T-cell (primary cell): ENCODE data around the gene SMIM36. TPM values are rescaled to one million over a fixed set of nuclear protein-coding genes. Genes with fewer than 3 reads are reported as not detected.

Source experiments
- ATAC-seq, 4 experiments: fragments of 200-7000 bp in 3 of 4; fragments of 150-1000 bp in 1 of 4; cut with Tn5 transposase; replicated peaks in 1 of 4; 1 replicate in 3 of 4; 2 replicates in 1 of 4; pipeline ENCODE4 v1.10.0; 2021; ENCODE audit warnings: moderate library complexity in 3 of 4, mild to moderate bottlenecking in 2 of 4, moderate number of reproducible peaks in 1 of 4
- CTCF ChIA-PET, 2 donors: fragments of 300-600 bp; sonication (Branson Sonifier 250); formaldehyde crosslinking; loops; one replicate each; lab custom pipeline; 2022; ENCODE audit warnings: antibody characterized with exemption in 2 of 2; lab: Charles Lee
- POLR2A ChIA-PET, 2 donors: fragments of 300-600 bp; sonication (Branson Sonifier 250); formaldehyde crosslinking; loops; one replicate each; lab custom pipeline; 2022; ENCODE audit warnings: antibody characterized with exemption in 2 of 2; lab: Charles Lee
- DNase-seq, 35 experiments: peaks; one replicate each; pipeline versions ENCODE4 v3.0.0 to v3.0.0-alpha.2; 2013 to 2023
- H3K27ac ChIP-seq: one replicate; pipeline ENCODE4 v1.5.1; 2013; ENCODE audit warnings: low read length
- H3K27me3 ChIP-seq, 2 experiments: replicated peaks in 1 of 2; 1 replicate in 1 of 2; 2 replicates in 1 of 2; pipeline versions ENCODE4 v1.6.1 to v1.7.0; 2013; ENCODE audit warnings: low read length in 1 of 2, mixed read lengths in 1 of 2; ENCODE audit not compliant: control insufficient read depth in 2 of 2, insufficient read depth in 2 of 2; ENCODE audit errors: extremely low read depth in 1 of 2
- H3K36me3 ChIP-seq, 2 donors: 1 replicate in 1 of 2; 2 replicates in 1 of 2; pipeline versions ENCODE4 v1.6.1 to v1.7.0; 2013; ENCODE audit warnings: low read length in 1 of 2; ENCODE audit not compliant: control insufficient read depth in 2 of 2, insufficient read depth in 1 of 2; ENCODE audit errors: extremely low read depth in 1 of 2
- H3K4me1 ChIP-seq, 2 experiments: 1 replicate in 1 of 2; 2 replicates in 1 of 2; pipeline versions ENCODE4 v1.6.1 to v1.7.0; 2013; ENCODE audit warnings: low read length in 2 of 2, mixed read lengths in 1 of 2; ENCODE audit not compliant: insufficient read depth in 2 of 2, control insufficient read depth in 1 of 2; ENCODE audit errors: extremely low read depth in 1 of 2
- H3K4me3 ChIP-seq, 2 donors: 1 replicate in 1 of 2; 2 replicates in 1 of 2; pipeline versions ENCODE4 v1.5.1 to v1.7.0; 2013; ENCODE audit warnings: mild to moderate bottlenecking in 2 of 2, low read length in 1 of 2, moderate library complexity in 1 of 2; ENCODE audit not compliant: control insufficient read depth in 1 of 2; ENCODE audit errors: extremely low read depth in 1 of 2
- H3K9me3 ChIP-seq: 2 replicates; pipeline ENCODE4 v1.7.0; 2013
- H3K27ac Mint-ChIP-seq, 2 donors: one replicate each; pipeline ENCODE4 v1.8.0; 2020 to 2021; ENCODE audit warnings: mild to moderate bottlenecking in 2 of 2, mixed read lengths in 2 of 2
- H3K27me3 Mint-ChIP-seq, 2 donors: one replicate each; pipeline ENCODE4 v1.8.0; 2021 to 2022; ENCODE audit warnings: mixed read lengths in 2 of 2
- H3K36me3 Mint-ChIP-seq: one replicate; pipeline ENCODE4 v1.8.0; 2021; ENCODE audit warnings: mixed read lengths
- H3K4me1 Mint-ChIP-seq, 3 donors: one replicate each; pipeline ENCODE4 v1.8.0; 2020 to 2022; ENCODE audit warnings: mixed read lengths in 3 of 3, mild to moderate bottlenecking in 1 of 3
- H3K4me3 Mint-ChIP-seq, 3 donors: one replicate each; pipeline ENCODE4 v1.8.0; 2020 to 2022; ENCODE audit warnings: mild to moderate bottlenecking in 3 of 3, mixed read lengths in 3 of 3, moderate library complexity in 3 of 3
- H3K9me3 Mint-ChIP-seq, 3 donors: one replicate each; pipeline ENCODE4 v1.8.0; 2020 to 2022; ENCODE audit warnings: mixed read lengths in 3 of 3
- WGBS: methylation state at CpG from one replicate; pipeline ENCODE4 v1.1.5; 2013; ENCODE audit warnings: missing lambda C conversion rate; ENCODE audit not compliant: insufficient coverage; 5-methylcytosine and 5-hydroxymethylcytosine counted together
- total RNA-seq, 35 experiments: library from RNA in 6 of 35; stranded (reverse) in 6 of 35; fragments of 120-200 nt in 1 of 35; gene quantifications; one replicate each; pipeline versions ENCODE4 v1.2.1 to v1.2.4 and lab custom pipeline; 2013 to 2026

SMIM36 gene
- total RNA-seq, 5 donors from 2014 or later (not counting 1 experiment from before 2014, with no cell fraction given) = not detected

DNA sequence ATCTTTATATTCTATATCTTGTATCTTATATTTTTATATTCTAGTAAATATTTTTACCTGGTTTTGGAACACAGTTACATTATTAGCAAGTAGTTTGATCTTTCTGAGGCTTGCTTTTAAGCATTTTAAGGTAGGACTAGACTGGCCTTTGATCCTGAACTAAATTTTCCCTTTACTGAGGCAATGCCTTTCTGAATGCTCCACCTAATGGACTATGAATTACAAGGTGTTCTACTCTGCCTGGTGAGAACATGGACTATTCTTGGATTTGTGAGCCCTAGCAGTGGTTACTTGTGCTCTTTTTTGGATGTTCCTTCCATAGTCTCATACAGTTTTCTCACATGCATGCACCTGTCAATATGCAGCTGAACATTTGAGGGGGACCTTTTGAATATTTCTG lies 32.5 kb upstream of the SMIM36 start:
- CTCF ChIA-PET = interaction anchor here in 1 of 2 donors (0.6 to 1.2 kb wide), 2 partner anchors 11 to 16 kb away, joined by 4 read pairs; no protein-coding TSS in a partner anchor
- ATAC-seq (no peak), DNase-seq (no peak)
- Mint-ChIP-seq H3K9me3 (peaks cover 0 to 6% (median 4%) of the 10 kb centered on the region in 3 donors), H3K27me3 (peaks cover 15 to 18% of the 10 kb centered on the region in 2 donors), H3K4me3 (no peak overlapping the region), H3K36me3 (no peaks in the 10 kb centered on the region), H3K27ac (no peak overlapping the region), H3K4me1 (no peaks in the 10 kb centered on the region)
- no peaks in the 10 kb centered on the region for H3K9me3 ChIP-seq
- POLR2A ChIA-PET = no interaction called here
- H3K27me3 ChIP-seq = peaks cover 0 to 3% of the 10 kb centered on the region in 2 experiments
- no peaks in the 10 kb centered on the region for H3K36me3 ChIP-seq
- no peaks in the 10 kb centered on the region for H3K4me1 ChIP-seq
- no peak overlapping the region for H3K4me3 ChIP-seq
- no peak overlapping the region for H3K27ac ChIP-seq

DNA sequence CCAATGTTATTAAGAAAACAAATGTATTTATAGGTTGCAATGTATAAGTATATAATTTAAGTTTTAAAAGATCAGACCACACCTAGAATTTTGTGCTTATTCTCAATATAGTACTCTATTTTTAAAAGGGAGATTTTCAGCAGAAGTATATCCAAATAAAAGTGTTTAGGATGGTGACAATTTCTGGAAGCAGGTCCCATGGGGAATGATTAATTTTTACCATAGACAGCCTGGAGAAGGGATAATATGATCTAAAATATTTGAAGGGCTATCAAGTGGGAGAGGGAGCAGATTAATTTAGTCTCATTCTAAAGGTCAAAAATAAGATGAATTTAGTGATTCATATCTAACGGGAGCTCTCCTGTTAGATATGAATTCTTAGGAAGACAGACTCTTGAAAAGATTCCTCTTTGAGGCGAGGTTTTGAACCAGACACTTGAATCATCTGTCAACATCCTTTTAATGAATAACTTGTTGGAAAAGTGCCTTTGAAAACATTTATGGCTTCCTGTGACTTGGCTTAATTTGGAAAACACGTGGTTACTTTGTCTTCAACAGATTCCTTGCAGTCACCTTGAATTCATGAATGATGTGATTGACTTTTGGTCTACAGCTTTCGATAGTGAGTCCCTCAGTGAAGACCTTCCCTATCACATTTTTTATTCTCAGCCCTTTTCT lies 29.3 kb upstream of the SMIM36 start:
- Histone ChIP-seq H3K4me1 (no peaks in the 10 kb centered on the region), H3K9me3 (no peaks in the 10 kb centered on the region), H3K4me3 (no peak overlapping the region), H3K27ac (no peak overlapping the region), H3K27me3 (peaks cover 0 to 7% of the 10 kb centered on the region in 2 experiments), H3K36me3 (no peaks in the 10 kb centered on the region)
- Mint-ChIP-seq H3K27me3 (peaks cover 4 to 14% of the 10 kb centered on the region in 2 donors), H3K9me3 (peaks cover 0 to 6% (median 4%) of the 10 kb centered on the region in 3 donors), H3K27ac (no peak overlapping the region), H3K36me3 (no peaks in the 10 kb centered on the region), H3K4me1 (no peaks in the 10 kb centered on the region), H3K4me3 (no peak overlapping the region)
- CTCF ChIA-PET = no interaction called here
- no peak for DNase-seq
- ATAC-seq = no peak
- WGBS = no CpG with 5 or more reads among the region's 4 CpGs
- POLR2A ChIA-PET = no interaction called here

DNA sequence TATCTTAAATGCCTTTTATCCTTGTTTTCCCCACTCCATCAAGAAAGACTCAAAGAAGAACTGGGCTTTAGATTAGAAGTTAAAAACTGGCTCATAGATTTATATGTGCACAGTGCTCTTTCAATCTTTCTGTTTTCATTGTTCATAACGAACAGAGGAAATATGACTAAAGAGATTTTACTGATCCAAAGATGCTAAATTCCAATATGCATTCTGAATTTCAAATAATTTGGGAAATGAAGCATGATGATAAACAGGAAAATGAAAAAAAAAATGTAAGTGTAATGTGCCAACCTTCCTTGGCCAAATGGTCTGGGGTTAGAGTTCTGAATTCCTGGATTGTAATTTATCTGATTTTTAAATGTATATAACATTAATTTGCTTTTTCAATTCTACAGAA lies 25.0 kb upstream of the SMIM36 start:
- H3K27ac Mint-ChIP-seq = no peak overlapping the region
- no CpG with 5 or more reads among the region's 1 CpG for WGBS
- no peaks in the 10 kb centered on the region for H3K36me3 Mint-ChIP-seq
- Histone ChIP-seq H3K27me3 (peaks cover 0 to 7% of the 10 kb centered on the region in 2 experiments), H3K36me3 (no peaks in the 10 kb centered on the region), H3K9me3 (no peaks in the 10 kb centered on the region), H3K4me1 (no peaks in the 10 kb centered on the region), H3K4me3 (no peak overlapping the region), H3K27ac (no peak overlapping the region)
- ChIA-PET CTCF (interaction anchor here in 1 of 2 donors (0.6 kb wide), 1 partner anchor 9 kb away, joined by 3 read pairs; no protein-coding TSS in a partner anchor), POLR2A (interaction anchor here in 1 of 2 donors (0.7 kb wide), 1 partner anchor 1183 kb away, joined by 6 read pairs; no protein-coding TSS in a partner anchor)
- H3K4me1 Mint-ChIP-seq = no peaks in the 10 kb centered on the region
- no peak for ATAC-seq
- no peak for DNase-seq
- H3K4me3 Mint-ChIP-seq = no peak overlapping the region
- H3K27me3 Mint-ChIP-seq = peaks cover 1 to 10% of the 10 kb centered on the region in 2 donors
- H3K9me3 Mint-ChIP-seq = no peaks in the 10 kb centered on the region

DNA sequence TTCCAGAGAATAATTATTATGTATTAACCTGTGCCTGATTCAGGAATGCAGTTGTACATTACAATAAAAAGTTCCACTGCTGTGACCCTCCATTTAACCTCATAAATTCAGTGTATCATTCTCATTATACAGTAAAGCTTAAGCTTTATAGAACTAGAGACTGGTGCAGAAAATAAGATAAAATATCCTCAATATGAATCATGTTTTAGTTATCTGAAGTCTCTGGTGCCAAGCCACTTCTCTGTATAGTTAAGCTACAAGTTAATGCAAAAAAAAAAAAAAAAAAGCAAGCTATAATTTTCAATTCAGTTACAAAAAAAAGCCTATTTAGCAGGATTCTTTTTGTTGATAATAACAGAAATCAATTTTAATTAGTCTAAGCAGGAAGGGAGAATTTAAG lies 22.4 kb upstream of the SMIM36 start:
- no peaks in the 10 kb centered on the region for H3K36me3 Mint-ChIP-seq
- H3K4me1 Mint-ChIP-seq = no peaks in the 10 kb centered on the region
- no peak overlapping the region for H3K27ac ChIP-seq
- ChIA-PET CTCF (interaction anchor here (0.6 to 1.9 kb wide), 8 partner anchors 9 to 69 kb away, joined by 3 to 9 read pairs (median 6); no protein-coding TSS in a partner anchor), POLR2A (interaction anchor here (0.5 to 1.0 kb wide), 4 partner anchors 15 to 269 kb away, joined by 3 to 7 read pairs (median 3); no protein-coding TSS in a partner anchor)
- peaks cover 0 to 7% of the 10 kb centered on the region in 2 experiments for H3K27me3 ChIP-seq
- H3K27ac Mint-ChIP-seq = no peak overlapping the region
- H3K36me3 ChIP-seq = no peaks in the 10 kb centered on the region
- no peak overlapping the region for H3K4me3 Mint-ChIP-seq
- no peaks in the 10 kb centered on the region for H3K9me3 ChIP-seq
- H3K4me1 ChIP-seq = no peaks in the 10 kb centered on the region
- peaks cover 1 to 7% of the 10 kb centered on the region in 2 donors for H3K27me3 Mint-ChIP-seq
- no peak for DNase-seq
- no peak for ATAC-seq
- no peaks in the 10 kb centered on the region for H3K9me3 Mint-ChIP-seq
- H3K4me3 ChIP-seq = no peak overlapping the region

DNA sequence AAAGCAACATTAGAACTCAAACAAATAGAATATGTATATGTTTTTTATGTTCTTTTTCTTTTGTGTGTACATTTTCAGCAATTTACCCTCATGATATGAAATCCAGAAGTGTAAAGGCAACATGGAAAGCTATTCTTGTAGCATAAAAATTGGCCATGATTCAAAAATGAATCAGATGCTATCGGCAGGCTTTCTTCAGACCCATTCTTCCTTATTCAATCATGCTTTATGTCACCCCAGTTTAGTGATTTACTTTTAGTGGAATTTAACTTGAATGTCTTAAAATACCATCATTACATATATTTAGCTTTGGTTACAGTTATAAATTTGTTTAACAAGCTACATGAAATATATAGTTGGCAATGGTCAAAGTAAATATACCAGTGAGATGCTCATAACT lies 21.4 kb upstream of the SMIM36 start:
- ATAC-seq = no peak

DNA sequence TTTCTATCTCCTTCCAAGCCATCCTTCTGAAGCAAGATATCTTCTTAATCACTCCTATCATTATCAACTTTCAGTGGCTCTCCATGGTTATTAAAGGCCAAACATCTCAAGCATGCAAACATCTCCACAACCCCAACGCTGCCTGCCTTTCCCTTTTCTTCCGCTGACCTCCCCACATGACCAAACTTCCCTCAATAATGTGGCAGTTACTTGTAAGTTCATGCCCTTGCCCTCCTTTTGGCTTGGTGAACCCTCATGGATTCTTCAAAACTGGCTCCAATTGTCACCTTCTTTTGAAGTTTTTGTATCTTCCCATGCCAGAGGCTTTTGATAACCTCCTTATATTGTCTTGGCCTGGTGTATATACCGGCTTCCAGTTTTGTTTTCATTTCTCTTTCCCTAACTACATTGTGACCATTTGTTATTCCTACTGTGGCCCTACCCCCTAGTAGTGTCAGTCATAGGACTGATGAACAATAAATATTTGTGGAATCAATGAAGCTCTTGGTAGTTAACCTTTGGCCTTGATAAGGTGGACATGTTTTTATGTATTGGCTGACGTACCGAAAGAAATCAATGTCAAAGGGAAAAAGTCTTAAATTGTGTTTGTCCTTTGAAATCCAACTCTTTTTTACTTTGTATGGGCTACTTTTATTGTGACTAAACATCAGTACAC lies 19.9 kb upstream of the SMIM36 start:
- DNase-seq (no peak), ATAC-seq (no peak)
- no peaks in the 10 kb centered on the region for H3K36me3 ChIP-seq
- H3K27ac ChIP-seq = no peak overlapping the region
- H3K9me3 ChIP-seq = no peaks in the 10 kb centered on the region
- H3K4me1 ChIP-seq = no peaks in the 10 kb centered on the region
- H3K27me3 ChIP-seq = peaks cover 0 to 4% of the 10 kb centered on the region in 2 experiments
- no peaks in the 10 kb centered on the region for H3K9me3 Mint-ChIP-seq
- ChIA-PET CTCF (interaction anchor here (0.5 to 1.3 kb wide), 5 partner anchors 8 to 203 kb away, joined by 3 to 5 read pairs (median 4); no protein-coding TSS in a partner anchor), POLR2A (no interaction called here)
- H3K36me3 Mint-ChIP-seq = no peaks in the 10 kb centered on the region
- no peaks in the 10 kb centered on the region for H3K4me1 Mint-ChIP-seq
- 100% methylated on average over 1 of the region's 5 CpGs for WGBS
- no peak overlapping the region for H3K27ac Mint-ChIP-seq
- H3K4me3 Mint-ChIP-seq = no peak overlapping the region
- peaks cover 4 to 5% of the 10 kb centered on the region in 2 donors for H3K27me3 Mint-ChIP-seq
- no peak overlapping the region for H3K4me3 ChIP-seq

More for the DNA sequence above, 21.4 kb upstream of the SMIM36 start:
- WGBS = no CpG with 5 or more reads among the region's 1 CpG
- Histone ChIP-seq H3K36me3 (no peaks in the 10 kb centered on the region), H3K27me3 (peaks cover 0 to 7% of the 10 kb centered on the region in 2 experiments), H3K4me1 (no peaks in the 10 kb centered on the region), H3K4me3 (no peak overlapping the region), H3K27ac (no peak overlapping the region), H3K9me3 (no peaks in the 10 kb centered on the region)
- Mint-ChIP-seq H3K27ac (no peak overlapping the region), H3K4me3 (no peak overlapping the region), H3K9me3 (no peaks in the 10 kb centered on the region), H3K36me3 (no peaks in the 10 kb centered on the region), H3K27me3 (peaks cover 4% of the 10 kb centered on the region in 2 donors), H3K4me1 (no peaks in the 10 kb centered on the region)
- CTCF ChIA-PET = interaction anchor here (1.0 to 1.9 kb wide), 8 partner anchors 8 to 202 kb away, joined by 3 to 9 read pairs (median 4); no protein-coding TSS in a partner anchor
- POLR2A ChIA-PET = no interaction called here
- no peak for DNase-seq
